Transverse colon (tissue), 4 donors: ENCODE data around the gene CLUH. TPM values are rescaled to one million over a fixed set of nuclear protein-coding genes. Genes with fewer than 3 reads are reported as not detected.

ENCODE experiments used
- DNase-seq: peaks from one replicate; pipeline ENCODE4 v3.0.0-alpha.2; 2019
- H3K27ac ChIP-seq, 4 donors: fragments of 200-600 bp; sonication (generic); 2 replicates each; pipeline ENCODE4 v1.5.1; 2016 to 2018; ENCODE audit warnings: inconsistent platforms in 4 of 4
- H3K27me3 ChIP-seq: fragments of 200-600 bp; sonication (generic); 2 replicates; pipeline ENCODE4 v1.5.1; 2017; ENCODE audit warnings: inconsistent platforms
- H3K36me3 ChIP-seq, 4 donors: fragments of 200-600 bp; sonication (generic); 2 replicates each; pipeline ENCODE4 v1.5.1; 2017 to 2019; ENCODE audit warnings: inconsistent platforms in 4 of 4
- H3K4me1 ChIP-seq, 4 donors: fragments of 200-600 bp; sonication (generic); 2 replicates each; pipeline ENCODE4 v1.5.1; 2017 to 2020; ENCODE audit warnings: inconsistent platforms in 4 of 4
- H3K4me3 ChIP-seq, 4 donors: fragments of 200-600 bp; sonication (generic); 1 replicate in 1 of 4; 2 replicates in 3 of 4; pipeline versions ENCODE4 v1.5.1 to v1.6.1; 2017 to 2019; ENCODE audit warnings: inconsistent platforms in 4 of 4
- H3K9me3 ChIP-seq, 2 donors: fragments of 200-600 bp; sonication (generic); 2 replicates each; pipeline ENCODE4 v1.5.1; 2017 to 2019; ENCODE audit warnings: inconsistent platforms in 2 of 2
- EP300 ChIP-seq: sonication (generic); formaldehyde crosslinking; IDR thresholded peaks from one replicate; pipeline ENCODE4 v1.6.1; 2017; ENCODE audit warnings: antibody characterized with exemption, low read depth
- POLR2A ChIP-seq: fragments of 450-650 bp; IDR thresholded peaks from one replicate; pipeline ENCODE4 v1.6.1; 2016; ENCODE audit warnings: antibody characterized with exemption, mild to moderate bottlenecking, moderate library complexity
- POLR2AphosphoS5 ChIP-seq, 3 donors: sonication (generic); formaldehyde crosslinking; IDR thresholded peaks; one replicate each; pipeline ENCODE4 v1.6.1; 2016; ENCODE audit warnings: antibody characterized with exemption in 3 of 3
- whole genome bisulfite sequencing, 2 donors: methylation state at CpG; one replicate each; pipeline ENCODE4 v1.1.5; 2018; ENCODE audit warnings: low coverage in 1 of 2; 5-methylcytosine and 5-hydroxymethylcytosine counted together
- in situ Hi-C, 4 donors: fragments of 200-750 bp; cut with MboI; loops; one replicate each; pipeline versions ENCODE4 v1.15.0 to v1.15.1; 2017; ENCODE audit warnings: low sequenced_read_pairs in 3 of 4, low pct_ligation_motif_present in 1 of 4, low pct_unique_long_range_greater_than_20kb in 1 of 4
- intact Hi-C: fragments of 100-400 bp; cut with DNase I; formaldehyde crosslinking; loops from one replicate; pipeline ENCODE4 v1.15.1; 2023; ENCODE audit warnings: low total_unique reads
- total RNA-seq, 4 donors: library from RNA; depleted of rRNA; stranded (reverse); fragments of >200 nt; gene quantifications; one replicate each; pipeline ENCODE4 v1.1.0, GENCODE V29; 2016
- TF ChIP-seq, protein P1 (sequence below), 5 experiments: fragments of 200-600 bp in 3 of 5; fragments of 450-650 bp in 2 of 5; sonication (generic) in 3 of 5; IDR thresholded peaks; 1 replicate in 2 of 5; 2 replicates in 3 of 5; pipeline ENCODE4 v1.5.1; 2016 to 2017; ENCODE audit warnings: antibody characterized with exemption in 5 of 5, inconsistent platforms in 3 of 5, mild to moderate bottlenecking in 2 of 5, moderate library complexity in 1 of 5

CLUH gene
- total RNA-seq, 4 donors from 2014 or later = 127 to 1,072 (median 208) TPM

DNA sequence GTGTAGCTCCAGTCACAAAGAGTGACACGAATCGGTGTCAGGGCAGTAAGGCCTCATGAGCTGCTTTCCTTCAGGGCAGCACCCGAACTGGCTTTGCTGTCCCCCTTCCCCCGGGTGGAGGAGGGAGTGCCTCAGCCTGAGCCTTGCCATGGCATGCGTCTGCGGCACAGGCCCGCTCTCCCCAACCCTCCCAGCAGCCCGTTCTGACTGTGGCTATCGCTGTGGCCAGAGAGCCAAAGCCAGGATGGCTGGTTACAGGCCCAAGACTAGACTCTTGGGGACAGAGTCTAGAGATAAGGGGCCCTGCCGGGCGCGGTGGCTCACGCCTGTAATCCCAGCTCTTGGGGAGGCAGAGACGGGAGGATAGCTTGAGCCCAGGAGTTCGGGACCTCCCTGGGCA lies 25.9 kb downstream of the CLUH start:
- no peaks in the 10 kb centered on the region for H3K9me3 ChIP-seq
- H3K27me3 ChIP-seq = no peaks in the 10 kb centered on the region
- peak overlapping the region in 1 of 4 donors; percentile 25 for H3K27ac ChIP-seq
- intact Hi-C loops = no loop called here
- no peak for DNase-seq
- in situ Hi-C loops = no loop called here
- TF ChIP-seq POLR2AphosphoS5 (IDR thresholded peaks at IDR 0.05) (no peak), EP300 (no peak)
- TF ChIP-seq, protein P1, sequence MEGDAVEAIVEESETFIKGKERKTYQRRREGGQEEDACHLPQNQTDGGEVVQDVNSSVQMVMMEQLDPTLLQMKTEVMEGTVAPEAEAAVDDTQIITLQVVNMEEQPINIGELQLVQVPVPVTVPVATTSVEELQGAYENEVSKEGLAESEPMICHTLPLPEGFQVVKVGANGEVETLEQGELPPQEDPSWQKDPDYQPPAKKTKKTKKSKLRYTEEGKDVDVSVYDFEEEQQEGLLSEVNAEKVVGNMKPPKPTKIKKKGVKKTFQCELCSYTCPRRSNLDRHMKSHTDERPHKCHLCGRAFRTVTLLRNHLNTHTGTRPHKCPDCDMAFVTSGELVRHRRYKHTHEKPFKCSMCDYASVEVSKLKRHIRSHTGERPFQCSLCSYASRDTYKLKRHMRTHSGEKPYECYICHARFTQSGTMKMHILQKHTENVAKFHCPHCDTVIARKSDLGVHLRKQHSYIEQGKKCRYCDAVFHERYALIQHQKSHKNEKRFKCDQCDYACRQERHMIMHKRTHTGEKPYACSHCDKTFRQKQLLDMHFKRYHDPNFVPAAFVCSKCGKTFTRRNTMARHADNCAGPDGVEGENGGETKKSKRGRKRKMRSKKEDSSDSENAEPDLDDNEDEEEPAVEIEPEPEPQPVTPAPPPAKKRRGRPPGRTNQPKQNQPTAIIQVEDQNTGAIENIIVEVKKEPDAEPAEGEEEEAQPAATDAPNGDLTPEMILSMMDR (IDR thresholded peaks at IDR 0.05) = no peak
- WGBS, 2 donors = 70 to 85% methylated on average over 2 to 15 of the region's 15 CpGs
- H3K4me3 ChIP-seq = no peak overlapping the region
- peaks cover 0 to 14% (median 3%) of the 10 kb centered on the region in 4 donors for H3K4me1 ChIP-seq
- peaks cover 0 to 18% (median 9%) of the 10 kb centered on the region in 4 donors for H3K36me3 ChIP-seq

DNA sequence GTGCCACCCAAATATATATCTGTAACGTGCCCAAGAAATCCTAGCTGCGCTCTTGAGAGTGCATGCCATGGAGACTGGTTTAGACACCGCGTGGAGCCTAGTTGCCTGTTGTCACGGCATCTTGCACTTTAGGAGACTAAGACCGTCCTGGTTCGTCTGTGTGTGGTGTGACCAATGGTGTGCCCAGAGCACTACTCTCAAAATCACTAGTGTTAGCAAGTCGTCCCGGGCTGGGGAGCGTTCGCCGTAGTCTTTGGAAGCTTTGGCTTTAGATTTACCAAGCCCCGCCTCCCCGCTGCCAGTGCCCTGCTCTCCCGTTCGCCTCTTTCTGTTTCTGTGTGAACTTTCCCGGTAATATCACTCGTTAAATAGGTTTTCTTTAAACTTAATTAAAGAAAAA lies 27.0 kb downstream of the CLUH start:
- H3K4me1 ChIP-seq = peaks cover 0 to 14% (median 3%) of the 10 kb centered on the region in 4 donors
- no peaks in the 10 kb centered on the region for H3K9me3 ChIP-seq
- H3K36me3 ChIP-seq = peaks cover 0 to 28% (median 14%) of the 10 kb centered on the region in 4 donors
- TF ChIP-seq POLR2A (no peak), POLR2AphosphoS5 (IDR thresholded peaks at IDR 0.05) (no peak), EP300 (no peak)
- TF ChIP-seq, protein P1 (IDR thresholded peaks at IDR 0.05) = no peak
- no peaks in the 10 kb centered on the region for H3K27me3 ChIP-seq
- H3K27ac ChIP-seq = no peak overlapping the region
- in situ Hi-C loops (no loop called here), intact Hi-C loops (no loop called here)
- WGBS, 2 donors = 93 to 94% methylated on average over 9 to 18 of the region's 18 CpGs
- no peak overlapping the region for H3K4me3 ChIP-seq
- DNase-seq = no peak

DNA sequence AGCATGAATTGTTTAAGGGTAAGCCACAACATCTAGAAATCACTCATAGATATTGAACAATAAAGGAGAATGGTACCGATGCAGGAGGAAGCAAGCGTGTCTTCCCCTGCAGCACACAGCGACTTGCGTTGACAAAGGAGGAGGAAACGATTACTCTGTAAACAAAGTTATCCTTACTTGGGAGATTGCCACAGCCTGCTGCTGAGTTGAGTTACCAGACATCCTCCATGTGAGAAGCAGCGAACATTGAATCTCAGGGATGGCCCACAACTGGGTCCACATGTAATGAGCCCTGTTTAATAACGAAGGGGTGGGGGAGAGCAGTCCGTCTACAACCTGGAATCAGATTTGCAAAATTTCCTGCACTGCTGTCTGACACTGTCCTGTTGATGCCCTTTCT lies 27.7 kb downstream of the CLUH start:
- peaks cover 0 to 14% (median 3%) of the 10 kb centered on the region in 4 donors for H3K4me1 ChIP-seq
- DNase-seq = no peak
- H3K4me3 ChIP-seq = no peak overlapping the region
- H3K36me3 ChIP-seq = peaks cover 0 to 28% (median 14%) of the 10 kb centered on the region in 4 donors
- intact Hi-C loops = no loop called here
- TF ChIP-seq POLR2AphosphoS5 (IDR thresholded peaks at IDR 0.05) = no peak
- no peaks in the 10 kb centered on the region for H3K27me3 ChIP-seq
- 20 to 46% methylated on average over 5 to 8 of the region's 8 CpGs for WGBS, 2 donors
- in situ Hi-C loops = no loop called here
- H3K27ac ChIP-seq = no peak overlapping the region
- H3K9me3 ChIP-seq = no peaks in the 10 kb centered on the region

DNA sequence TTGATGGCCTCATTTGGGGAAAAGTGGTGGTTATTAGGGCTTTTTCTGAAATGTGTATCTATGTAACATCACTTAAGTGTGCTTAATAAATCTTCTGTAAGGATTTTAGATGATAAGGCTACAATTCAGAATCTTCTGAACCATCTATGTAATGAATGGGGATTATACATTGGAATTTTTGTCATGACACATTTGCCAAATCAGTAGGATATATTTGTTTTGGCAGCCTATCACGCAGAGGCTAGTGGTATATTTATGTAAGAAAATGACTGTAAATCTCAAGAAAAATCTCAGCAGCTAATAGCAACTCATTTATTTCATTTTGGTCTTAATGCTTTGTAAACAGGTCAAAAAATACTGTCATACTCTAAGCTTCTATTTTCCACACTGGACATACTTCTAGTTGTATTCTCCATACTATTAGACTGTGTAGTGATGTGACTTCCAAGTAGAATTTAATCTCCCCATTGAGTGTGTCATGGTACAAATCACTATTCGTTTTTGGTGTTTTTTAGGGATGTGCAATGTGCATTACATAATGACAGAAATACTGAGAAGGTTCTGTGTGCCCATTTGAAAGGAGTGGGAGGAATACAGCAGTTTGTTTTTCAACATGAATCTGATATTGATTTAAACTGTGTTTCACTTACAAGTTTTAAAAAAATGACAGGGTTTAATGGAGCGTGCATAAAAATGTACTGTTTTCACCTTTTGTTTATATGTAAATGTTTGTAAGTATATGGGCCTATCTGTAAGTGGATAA lies 29.2 kb downstream of the CLUH start:
- Histone ChIP-seq H3K36me3 (peaks cover 0 to 40% (median 20%) of the 10 kb centered on the region in 4 donors), H3K9me3 (no peaks in the 10 kb centered on the region), H3K4me1 (peaks cover 0 to 12% (median 1%) of the 10 kb centered on the region in 4 donors), H3K27ac (no peak overlapping the region), H3K27me3 (no peaks in the 10 kb centered on the region), H3K4me3 (no peak overlapping the region)
- intact Hi-C loops (no loop called here), in situ Hi-C loops (no loop called here)
- TF ChIP-seq, protein P1 (IDR thresholded peaks at IDR 0.05) = no peak
- TF ChIP-seq EP300 (no peak), POLR2AphosphoS5 (IDR thresholded peaks at IDR 0.05) (no peak), POLR2A (no peak)
- DNase-seq = no peak
- 73 to 89% methylated on average over 3 of the region's 3 CpGs for WGBS, 2 donors
